Glomerular endothelial cell (primary cell): ENCODE results near the gene PTPN11. TPM values are rescaled to one million over a fixed set of nuclear protein-coding genes. Genes with fewer than 3 reads are reported as not detected.
"Not testable (repeated sequence)": the region's sequence is repeated elsewhere in the genome, so short reads cannot be mapped to it uniquely, and the experiment has no call there.

Source experiments
- DNase-seq: peaks from one replicate; pipeline ENCODE4 v3.0.0-alpha.2; 2011; ENCODE audit warnings: low read depth, low spot score; ENCODE audit errors: extremely low read depth
- total RNA-seq: library from RNA; depleted of rRNA; stranded (reverse); fragments of >200 nt; gene quantifications from 2 replicates; pipeline ENCODE4 v1.2.3, GENCODE V29; 2015

PTPN11 gene
- total RNA-seq, 1 donor from 2014 or later = 82.7 TPM

DNA sequence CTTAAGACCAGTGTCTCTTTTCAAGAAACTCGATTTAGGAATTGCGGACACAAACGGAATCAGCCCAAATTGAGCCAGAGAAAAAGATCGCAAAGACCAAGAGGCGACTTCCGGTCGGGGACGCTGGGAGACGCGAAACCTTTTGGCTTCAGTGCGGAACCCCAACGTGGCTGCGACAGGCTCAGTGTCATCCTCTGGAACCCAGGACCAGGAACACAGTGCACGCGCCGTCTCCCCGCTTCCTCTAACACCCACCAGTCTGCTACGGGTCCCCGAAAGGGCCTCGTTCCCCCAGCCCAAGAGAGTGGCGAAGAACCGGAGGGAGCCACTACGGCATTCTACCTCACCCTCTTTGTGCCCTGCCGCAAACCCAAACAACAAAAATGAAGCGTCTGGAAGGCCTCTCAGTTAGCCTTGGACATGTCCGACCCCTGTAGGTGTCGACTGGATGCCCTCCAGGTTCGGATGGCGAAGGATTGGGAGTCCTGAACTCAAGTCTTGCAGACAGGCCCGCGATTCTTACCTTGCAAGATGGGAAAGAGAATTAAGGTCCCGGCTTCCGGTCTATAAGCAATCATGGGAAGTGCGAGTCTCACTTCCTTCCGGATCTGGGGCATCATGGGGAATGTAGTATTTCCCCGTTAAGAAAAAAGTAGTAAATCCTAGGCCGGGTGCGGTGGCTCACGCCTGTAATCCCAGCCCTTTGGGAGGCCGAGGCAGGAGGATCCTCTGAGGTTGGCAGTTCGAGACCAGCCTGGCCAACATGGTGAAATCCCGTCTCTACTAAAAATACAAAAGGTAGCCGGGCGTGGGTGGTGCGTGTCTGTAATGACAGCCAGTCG, 9.5 kb upstream of the PTPN11 start, which contains the start of gene RPL6:
Gene RPL6 (minus strand): TSS at position 542 of the 842 bp plus-strand sequence. CDS start 949 bp downstream, outside the sequence.
- peak; percentile 81 for DNase-seq

DNA sequence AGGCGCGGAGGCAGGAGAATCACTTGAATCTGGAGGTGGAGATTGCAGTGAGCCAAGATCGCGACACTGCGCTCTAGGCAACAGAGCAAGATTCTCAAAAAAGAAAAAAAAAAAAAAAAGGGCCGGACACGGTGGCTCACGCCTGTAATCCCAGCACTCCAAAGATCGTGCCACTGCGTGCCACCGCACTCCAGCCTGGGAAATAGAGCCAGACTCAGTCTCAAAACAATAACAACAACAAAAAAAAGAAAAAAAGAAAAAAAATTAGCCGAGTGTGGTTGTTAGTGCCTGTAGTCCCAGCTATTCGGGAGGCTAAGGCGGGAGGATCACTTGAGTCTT, 8.9 kb upstream of the PTPN11 start:
- no peak for DNase-seq

- DNase-seq = no peak
These were observed 4.7 kb upstream of the PTPN11 start for GRCh38 chr12:112413855-112414625.

DNA sequence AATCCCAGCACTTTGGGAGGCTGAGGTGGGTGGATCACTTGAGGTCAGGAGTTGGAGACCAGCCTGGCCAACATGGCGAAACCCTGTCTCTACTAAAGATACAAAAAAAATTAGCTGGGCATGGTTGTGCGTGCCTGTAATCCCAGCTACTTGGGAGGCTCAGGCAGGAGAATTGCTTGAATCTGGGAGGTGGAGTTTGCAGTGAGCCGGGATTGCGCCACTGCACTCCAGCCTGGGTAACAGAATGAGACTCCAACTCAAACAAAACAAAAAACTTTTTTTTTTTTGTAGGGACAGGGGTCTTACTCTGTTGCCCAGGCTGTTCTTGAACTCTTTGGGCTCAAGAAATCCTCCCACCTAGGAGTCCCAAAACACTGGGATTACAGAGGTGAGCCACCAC, 3.3 kb upstream of the PTPN11 start:
- not testable (repeated sequence) for DNase-seq

DNA sequence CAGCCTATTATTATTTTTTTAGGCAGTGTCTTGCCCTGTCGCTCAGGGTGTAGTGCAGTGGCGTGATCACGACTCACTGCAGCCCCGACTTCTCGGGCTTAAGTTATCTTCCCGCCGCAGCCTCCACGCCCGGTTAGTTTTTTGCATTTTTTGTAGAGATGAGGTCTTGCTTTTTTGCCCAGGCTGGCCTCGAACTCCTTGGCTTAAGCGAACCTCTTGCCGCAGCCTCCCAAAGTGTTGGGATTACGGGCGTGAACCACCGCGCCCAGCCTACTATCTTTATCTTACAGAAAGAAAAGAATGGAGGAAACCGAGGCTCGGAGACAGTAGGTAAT, 507 bp upstream of the PTPN11 start:
- DNase-seq = no peak

GRCh38 chr12:112419297-112420133, 768 bp downstream of the PTPN11 start:
- no peak for DNase-seq

DNA sequence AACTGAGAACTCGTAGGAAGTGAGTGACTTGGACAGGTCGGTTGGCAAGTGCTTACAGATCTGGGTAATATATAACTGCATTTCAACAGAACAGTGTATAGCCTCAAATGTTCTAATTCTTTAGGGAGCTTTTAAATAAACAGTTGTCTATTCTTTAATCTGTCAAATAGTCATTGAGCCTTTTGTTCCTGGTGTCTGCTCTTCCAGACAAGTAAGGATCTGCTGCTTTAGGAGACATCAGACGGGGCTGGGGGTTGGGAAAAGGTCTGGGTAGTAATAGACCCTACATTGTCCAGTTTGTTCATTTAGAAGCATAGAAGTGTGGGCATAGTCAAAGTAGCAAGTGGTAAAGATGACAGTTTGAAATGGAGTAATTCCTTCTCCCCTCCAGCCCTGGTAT, 2.0 kb downstream of the PTPN11 start:
- DNase-seq = no peak

DNA sequence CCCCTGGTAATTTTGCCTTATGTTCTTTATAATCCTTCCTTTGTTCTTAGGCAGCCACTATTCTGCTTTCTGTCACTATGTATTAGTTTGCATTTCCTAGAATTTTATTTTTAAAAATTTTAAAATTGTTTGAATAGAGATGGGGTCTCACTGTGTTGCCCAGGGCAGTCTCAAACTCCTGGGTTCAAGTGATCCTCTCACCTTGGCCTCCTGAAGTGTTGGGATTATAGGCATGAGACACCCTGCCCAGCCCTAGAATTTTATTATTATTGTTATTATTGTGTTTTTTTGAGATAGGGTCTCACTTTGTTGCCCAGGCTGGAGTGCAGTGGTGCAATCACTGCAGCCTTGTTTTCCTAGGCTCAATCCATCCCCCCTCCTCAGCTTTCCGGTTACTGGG, 2.6 kb downstream of the PTPN11 start:
- DNase-seq = no peak

DNA sequence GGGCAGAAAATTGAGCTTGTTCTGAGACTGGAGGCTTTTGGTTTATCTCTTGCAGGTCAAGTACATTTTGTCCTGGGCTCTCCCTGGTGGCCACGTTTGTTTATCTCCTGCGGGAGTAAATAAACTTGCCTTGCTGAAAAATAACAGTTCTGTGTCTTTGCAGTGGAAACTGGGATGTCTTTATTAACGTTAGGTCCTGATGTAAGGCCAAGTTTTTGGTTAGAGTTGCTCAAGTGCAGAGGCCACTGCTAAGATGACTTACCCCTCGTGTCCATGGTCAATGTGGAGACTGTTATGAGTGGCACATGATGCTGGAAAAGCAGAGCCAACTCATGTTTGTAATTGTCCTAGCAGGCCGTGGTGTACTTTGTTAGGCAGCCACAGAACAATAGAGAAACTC, 3.8 kb downstream of the PTPN11 start:
- no peak for DNase-seq

DNA sequence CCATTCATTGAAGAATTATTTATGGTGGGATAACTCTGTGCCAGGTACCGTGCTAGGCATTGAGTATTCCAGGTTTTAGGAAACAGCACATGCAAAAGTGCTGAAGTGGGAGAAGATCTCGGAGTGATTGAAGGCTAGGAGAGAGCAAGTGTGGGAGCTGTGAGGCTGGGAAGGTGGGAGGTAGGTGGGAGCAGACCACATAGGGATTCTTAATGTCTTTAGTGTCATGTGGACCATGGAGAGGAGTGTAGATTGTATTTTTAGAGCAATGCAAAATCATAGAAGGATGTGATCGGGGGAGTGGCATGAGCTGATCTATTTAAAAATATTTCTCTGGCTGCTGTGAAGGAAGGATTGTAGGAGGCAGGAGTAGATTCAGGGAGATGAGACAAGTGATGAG, 5.4 kb downstream of the PTPN11 start:
- no peak for DNase-seq

- no peak for DNase-seq
These were observed 7.0 kb downstream of the PTPN11 start for GRCh38 chr12:112425582-112426382.

DNA sequence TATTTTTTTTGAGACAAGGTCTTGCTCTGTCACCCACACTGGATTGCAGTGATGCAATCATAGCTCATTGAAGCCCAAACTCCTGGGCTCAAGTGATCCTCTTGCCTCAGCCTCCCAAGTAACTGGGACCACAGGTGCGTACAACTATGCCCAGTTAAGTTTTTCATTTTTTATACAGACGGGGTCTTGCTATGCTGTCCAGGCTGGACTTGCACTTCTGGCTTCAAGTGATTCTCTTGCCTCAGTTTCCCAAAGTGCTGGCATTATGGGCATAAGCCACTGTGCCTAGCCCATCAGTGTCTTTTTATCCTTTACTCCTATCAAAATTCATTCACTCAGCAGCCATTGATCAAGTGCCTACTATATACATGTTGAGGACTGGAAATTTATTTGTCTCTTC, 9.0 kb downstream of the PTPN11 start:
- no peak for DNase-seq

DNA sequence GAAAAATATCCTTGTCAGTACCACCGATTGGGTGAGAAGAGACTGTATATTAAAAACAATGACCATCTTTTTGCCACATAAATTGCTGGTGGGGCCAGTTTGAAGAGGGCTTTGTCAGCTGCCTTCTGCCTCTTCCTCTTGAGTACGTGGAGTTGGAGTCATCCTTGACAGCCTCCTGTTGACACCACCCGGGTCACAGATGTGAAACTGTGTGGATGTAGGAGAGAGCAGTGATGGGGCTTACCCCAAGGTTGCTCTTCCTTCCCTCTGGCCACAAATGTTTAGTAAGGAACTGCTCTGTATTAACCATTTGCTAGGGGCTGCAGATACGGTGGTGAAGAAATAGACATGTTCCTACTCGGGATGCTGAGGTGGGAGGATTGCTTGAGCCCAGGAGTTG, 12.2 kb downstream of the PTPN11 start:
- no peak for DNase-seq

- DNase-seq = no peak
These were observed 13.2 kb downstream of the PTPN11 start for GRCh38 chr12:112431965-112432364.

GRCh38 chr12:112433551-112433950, 14.8 kb downstream of the PTPN11 start:
- no peak for DNase-seq

DNA sequence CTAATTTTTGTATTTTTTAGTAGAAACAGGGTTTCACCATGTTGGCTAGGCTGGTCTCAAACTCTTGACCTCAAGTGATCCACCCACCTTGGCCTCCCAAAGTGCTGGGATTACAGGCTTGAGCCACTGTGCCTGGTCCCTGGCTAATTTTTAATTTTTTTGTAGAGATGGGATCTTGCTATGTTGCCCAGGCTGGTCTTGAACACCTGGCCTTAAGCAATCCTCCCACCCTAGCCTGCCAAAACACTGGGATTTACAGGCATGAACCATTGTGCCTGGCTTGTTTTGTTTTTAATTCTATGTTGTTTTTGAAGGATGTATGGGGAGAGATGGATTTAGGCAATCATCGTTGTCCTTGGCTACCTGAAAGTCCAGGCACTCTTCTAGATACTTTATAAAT, 19.9 kb downstream of the PTPN11 start:
- DNase-seq = not testable (repeated sequence)

DNA sequence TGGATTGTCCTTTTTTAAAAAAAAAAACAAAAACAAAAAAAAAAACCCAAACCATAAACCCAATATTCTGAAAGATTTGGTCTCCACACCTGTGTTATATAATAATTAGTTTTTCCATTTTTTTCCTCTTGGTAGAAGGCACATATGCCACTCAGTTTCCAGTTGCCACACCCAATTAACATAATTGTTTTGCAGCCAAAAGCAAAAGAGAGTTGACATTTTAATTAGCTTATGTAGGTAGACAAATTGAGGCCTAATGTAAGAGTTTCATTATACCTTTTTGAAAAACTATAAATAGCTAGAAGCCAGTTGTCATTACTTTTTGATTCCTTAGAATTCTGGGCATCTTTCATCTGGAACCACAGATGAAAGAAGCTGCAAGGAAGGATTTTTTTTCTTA, 21.0 kb downstream of the PTPN11 start:
- DNase-seq = no peak

DNA sequence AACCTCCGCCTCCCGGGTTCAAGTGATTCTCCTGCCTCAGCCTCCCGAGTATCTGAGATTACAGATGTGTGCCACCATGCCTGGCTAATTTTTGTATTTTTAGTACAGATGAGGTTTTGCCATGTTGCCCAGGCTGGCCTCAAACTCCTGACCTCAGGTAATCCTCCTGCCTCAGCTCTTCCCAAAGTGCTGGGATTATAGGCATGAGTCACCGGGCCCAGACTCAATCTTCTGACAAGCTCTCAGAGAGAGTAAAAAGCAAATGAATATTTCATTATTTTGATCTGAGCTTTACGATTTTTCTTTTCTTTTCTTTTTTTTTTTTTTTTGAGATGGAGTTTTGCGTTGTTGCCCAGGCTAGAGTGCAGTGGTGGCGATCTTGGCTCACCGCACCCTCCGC, 21.9 kb downstream of the PTPN11 start:
- not testable (repeated sequence) for DNase-seq

GRCh38 chr12:112443916-112444315, 25.2 kb downstream of the PTPN11 start:
- no peak for DNase-seq

DNA sequence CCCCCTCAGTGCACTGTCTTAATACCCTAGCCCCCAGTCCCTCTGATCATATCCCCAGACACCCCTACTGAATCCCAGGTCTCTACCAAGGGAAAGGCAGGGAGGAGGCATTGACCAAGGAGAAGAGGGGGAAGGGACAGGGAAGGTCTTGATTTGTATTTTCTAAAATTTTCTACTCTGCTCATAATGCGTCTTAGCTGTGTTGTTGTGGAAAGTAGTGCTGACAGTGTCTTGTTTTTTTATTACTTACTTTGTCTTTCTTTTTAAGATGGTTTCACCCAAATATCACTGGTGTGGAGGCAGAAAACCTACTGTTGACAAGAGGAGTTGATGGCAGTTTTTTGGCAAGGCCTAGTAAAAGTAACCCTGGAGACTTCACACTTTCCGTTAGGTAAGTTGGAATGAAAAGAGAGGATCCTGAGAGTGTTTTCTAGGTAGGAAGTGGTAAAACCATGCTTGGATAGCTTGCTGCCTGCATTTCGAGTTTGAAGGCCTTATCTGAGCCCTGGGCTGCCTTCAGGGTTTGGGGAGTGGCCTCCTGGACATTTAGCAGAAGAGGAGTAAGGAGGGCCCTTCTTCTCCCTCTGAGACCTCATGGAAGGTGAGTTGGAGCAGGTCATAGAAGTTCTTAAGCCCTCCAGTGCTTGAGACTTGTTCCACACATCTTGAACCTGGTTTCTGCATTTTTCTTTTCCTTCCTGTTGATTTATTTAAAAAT, 27.4 kb downstream of the PTPN11 start:
- DNase-seq = no peak
